ENCODE data around the gene PACSIN2.
"Not testable (repeated sequence)": the region's sequence is repeated elsewhere in the genome, so short reads cannot be mapped to it uniquely, and the experiment has no call there.

Gene PACSIN2

GRCh38 chr22:42943981-42944380, 71.0 kb downstream of the PACSIN2 start:
- DNase-seq, result no peak

GRCh38 chr22:42942351-42942750, 72.6 kb downstream of the PACSIN2 start:
- no peak for DNase-seq

GRCh38 chr22:42939941-42940653, 74.9 kb downstream of the PACSIN2 start:
- DNase-seq, result no peak

- no peak for DNase-seq
Measured at GRCh38 chr22:42939451-42939881, 75.5 kb downstream of the PACSIN2 start.

- no peak for DNase-seq
Measured at GRCh38 chr22:42938976-42939375, 76.0 kb downstream of the PACSIN2 start.

GRCh38 chr22:42938449-42938848, 76.5 kb downstream of the PACSIN2 start:
- DNase-seq, result no peak

GRCh38 chr22:42937164-42937843, 77.6 kb downstream of the PACSIN2 start:
- peak; percentile 62 for DNase-seq

GRCh38 chr22:42936680-42937079, 78.3 kb downstream of the PACSIN2 start:
- DNase-seq, result not testable (repeated sequence)

- no peak for DNase-seq
Measured at GRCh38 chr22:42934338-42934737, 80.6 kb downstream of the PACSIN2 start.

- peak; percentile 50 for DNase-seq
Measured at GRCh38 chr22:42933485-42934091, 81.4 kb downstream of the PACSIN2 start.

GRCh38 chr22:42932857-42933484, 82.0 kb downstream of the PACSIN2 start:
- DNase-seq, result no peak

GRCh38 chr22:42932197-42932519, 82.8 kb downstream of the PACSIN2 start:
- DNase-seq, result no peak

GRCh38 chr22:42931421-42932196, 83.3 kb downstream of the PACSIN2 start:
- peak; percentile 13 for DNase-seq

GRCh38 chr22:42930810-42931420, 84.0 kb downstream of the PACSIN2 start:
- peak; percentile 14 for DNase-seq

GRCh38 chr22:42929838-42930155, 85.2 kb downstream of the PACSIN2 start:
- no peak for DNase-seq

GRCh38 chr22:42928969-42929837, 85.7 kb downstream of the PACSIN2 start:
- no peak for DNase-seq

GRCh38 chr22:42927966-42928365, 87.0 kb downstream of the PACSIN2 start:
- no peak for DNase-seq

- no peak for DNase-seq
Measured at GRCh38 chr22:42926768-42927167, 88.2 kb downstream of the PACSIN2 start.

- DNase-seq, result no peak
Measured at GRCh38 chr22:42926104-42926503, 88.8 kb downstream of the PACSIN2 start.

- DNase-seq, result no peak
Measured at GRCh38 chr22:42925598-42925997, 89.4 kb downstream of the PACSIN2 start.

- not testable (repeated sequence) for DNase-seq
Measured at GRCh38 chr22:42925031-42925430, 89.9 kb downstream of the PACSIN2 start.

GRCh38 chr22:42924436-42924835, 90.5 kb downstream of the PACSIN2 start:
- DNase-seq, result no peak
